ENCODE results near the gene PUSL1.

DNA sequence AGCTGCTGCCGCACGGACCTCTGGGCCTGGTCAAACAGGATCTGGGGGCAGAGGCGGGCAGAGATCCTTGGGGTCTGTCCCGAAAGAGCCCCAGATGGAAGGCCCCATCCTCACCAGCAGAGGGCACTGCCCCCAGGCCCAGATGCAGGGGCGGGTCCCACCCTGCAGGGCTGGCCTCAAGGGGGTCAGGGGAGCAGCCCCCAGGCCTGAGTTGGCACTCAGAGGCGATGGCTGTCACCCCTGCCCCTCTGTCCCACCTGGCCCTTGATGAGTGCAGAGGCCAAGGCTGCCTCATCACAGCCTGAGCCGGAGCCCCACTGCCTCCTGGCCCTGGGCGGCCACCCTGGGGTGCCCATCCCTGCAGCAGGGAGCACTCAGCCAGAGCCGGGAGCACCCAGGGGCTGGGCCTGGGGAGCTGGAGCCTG lies 6.4 kb upstream of the PUSL1 start:
- TF ChIP-seq, protein P1, sequence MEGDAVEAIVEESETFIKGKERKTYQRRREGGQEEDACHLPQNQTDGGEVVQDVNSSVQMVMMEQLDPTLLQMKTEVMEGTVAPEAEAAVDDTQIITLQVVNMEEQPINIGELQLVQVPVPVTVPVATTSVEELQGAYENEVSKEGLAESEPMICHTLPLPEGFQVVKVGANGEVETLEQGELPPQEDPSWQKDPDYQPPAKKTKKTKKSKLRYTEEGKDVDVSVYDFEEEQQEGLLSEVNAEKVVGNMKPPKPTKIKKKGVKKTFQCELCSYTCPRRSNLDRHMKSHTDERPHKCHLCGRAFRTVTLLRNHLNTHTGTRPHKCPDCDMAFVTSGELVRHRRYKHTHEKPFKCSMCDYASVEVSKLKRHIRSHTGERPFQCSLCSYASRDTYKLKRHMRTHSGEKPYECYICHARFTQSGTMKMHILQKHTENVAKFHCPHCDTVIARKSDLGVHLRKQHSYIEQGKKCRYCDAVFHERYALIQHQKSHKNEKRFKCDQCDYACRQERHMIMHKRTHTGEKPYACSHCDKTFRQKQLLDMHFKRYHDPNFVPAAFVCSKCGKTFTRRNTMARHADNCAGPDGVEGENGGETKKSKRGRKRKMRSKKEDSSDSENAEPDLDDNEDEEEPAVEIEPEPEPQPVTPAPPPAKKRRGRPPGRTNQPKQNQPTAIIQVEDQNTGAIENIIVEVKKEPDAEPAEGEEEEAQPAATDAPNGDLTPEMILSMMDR (IDR thresholded peaks at IDR 0.05), result no peak
- no peak for TF ChIP-seq POLR2A (IDR thresholded peaks at IDR 0.05)

Measured in lower leg skin (tissue), 3 donors.